ENCODE results near the gene SUN2.
"Not testable (repeated sequence)": the region's sequence is repeated elsewhere in the genome, so short reads cannot be mapped to it uniquely, and the experiment has no call there.

The SUN2 gene, protein sequence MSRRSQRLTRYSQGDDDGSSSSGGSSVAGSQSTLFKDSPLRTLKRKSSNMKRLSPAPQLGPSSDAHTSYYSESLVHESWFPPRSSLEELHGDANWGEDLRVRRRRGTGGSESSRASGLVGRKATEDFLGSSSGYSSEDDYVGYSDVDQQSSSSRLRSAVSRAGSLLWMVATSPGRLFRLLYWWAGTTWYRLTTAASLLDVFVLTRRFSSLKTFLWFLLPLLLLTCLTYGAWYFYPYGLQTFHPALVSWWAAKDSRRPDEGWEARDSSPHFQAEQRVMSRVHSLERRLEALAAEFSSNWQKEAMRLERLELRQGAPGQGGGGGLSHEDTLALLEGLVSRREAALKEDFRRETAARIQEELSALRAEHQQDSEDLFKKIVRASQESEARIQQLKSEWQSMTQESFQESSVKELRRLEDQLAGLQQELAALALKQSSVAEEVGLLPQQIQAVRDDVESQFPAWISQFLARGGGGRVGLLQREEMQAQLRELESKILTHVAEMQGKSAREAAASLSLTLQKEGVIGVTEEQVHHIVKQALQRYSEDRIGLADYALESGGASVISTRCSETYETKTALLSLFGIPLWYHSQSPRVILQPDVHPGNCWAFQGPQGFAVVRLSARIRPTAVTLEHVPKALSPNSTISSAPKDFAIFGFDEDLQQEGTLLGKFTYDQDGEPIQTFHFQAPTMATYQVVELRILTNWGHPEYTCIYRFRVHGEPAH

DNA sequence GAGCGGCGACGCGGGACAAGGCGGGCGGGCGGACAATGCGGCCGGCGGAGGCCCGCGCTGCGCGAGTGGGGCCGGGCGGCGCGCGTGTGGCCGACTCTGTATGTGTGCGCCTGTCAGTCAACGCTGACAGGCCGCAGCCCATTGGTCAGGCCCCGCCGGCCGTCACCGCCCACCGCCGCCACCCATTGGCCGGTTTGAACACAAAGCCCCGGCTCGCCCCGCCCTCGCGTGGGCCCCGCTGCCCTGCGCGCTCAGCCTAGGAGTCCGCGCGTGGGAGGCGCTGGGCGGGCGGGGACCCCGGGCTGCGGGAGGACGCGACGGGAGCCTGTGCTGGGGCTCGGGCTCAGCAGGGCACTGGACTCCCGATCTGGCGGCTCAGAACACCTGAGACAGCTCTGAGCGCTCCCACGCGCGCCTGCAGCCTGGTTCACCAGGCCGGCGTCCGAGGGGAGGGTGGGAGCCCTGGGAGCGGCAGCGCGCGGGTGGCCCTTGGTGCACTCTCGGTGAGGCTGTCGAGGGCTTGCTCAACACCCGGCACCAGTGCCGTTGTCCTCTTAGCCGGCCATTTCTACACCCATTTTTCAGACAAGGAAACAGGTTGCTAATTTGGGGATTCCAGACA, at the start of gene SUN2:
TSS of gene SUN2 (minus strand) at position 88 of the 622 bp plus-strand sequence. CDS start 3,370 bp downstream, outside the sequence.
- H3K4me3 ChIP-seq (ENCODE audit: low read length) = peak within 1 kb of the TSS; percentile 88
- TF ChIP-seq ZNF274 (IDR thresholded peaks at IDR 0.05; ENCODE audit: low read depth, low read length) = no peak

DNA sequence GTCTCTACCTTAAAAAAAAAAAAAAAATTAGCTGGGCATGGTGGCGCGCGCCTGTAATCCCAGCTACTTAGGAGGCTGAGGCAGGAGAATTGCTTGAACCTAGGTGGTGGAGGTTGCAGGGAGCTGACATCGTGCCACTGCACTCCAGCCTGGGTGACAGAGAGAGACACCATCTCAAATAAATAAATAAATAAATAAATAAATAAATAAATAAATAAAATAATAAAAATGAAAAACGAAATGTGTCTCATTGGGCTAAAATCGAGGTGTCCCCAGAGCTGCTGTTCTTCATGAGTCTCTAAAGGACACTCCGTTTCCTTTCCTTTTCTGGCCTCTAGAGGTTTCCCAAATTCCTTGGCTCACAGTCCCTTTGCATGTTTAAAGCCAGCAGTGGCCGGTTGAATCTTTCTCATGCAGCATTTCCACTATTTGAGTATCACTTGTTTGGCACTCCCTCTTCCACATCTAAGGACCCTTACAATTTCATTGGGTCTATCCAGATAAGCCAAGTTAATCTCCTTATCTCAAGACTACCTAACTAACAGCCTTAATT, 49.3 kb upstream of the SUN2 start:
- not testable (repeated sequence) for H3K4me3 ChIP-seq (ENCODE audit: low read length)

DNA sequence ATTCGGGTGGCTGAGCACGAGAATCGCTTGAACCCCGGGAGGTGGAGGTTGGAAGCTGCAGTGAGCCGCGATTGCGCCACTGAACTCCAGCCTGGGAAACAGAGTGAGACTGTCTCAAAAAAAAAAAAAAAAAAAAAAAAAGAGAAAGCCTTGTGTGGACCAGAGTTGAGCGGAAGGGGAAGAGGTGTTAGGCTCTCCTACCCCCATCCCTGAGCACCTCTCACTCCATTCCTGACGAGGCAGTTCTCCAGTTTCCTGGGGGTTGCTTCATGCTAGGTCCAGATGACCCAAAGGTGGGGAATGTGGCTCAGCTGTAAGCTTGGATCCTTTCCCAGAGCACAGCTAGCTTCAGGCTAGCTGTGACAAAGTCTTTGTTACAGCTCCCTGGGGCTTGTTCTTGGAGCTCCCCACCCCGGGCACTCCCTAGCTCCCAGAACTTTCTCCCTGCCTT, 46.9 kb upstream of the SUN2 start:
- H3K4me3 ChIP-seq (ENCODE audit: low read length) = no peak overlapping the region
- no peak for TF ChIP-seq ZNF274 (IDR thresholded peaks at IDR 0.05; ENCODE audit: low read depth, low read length)

DNA sequence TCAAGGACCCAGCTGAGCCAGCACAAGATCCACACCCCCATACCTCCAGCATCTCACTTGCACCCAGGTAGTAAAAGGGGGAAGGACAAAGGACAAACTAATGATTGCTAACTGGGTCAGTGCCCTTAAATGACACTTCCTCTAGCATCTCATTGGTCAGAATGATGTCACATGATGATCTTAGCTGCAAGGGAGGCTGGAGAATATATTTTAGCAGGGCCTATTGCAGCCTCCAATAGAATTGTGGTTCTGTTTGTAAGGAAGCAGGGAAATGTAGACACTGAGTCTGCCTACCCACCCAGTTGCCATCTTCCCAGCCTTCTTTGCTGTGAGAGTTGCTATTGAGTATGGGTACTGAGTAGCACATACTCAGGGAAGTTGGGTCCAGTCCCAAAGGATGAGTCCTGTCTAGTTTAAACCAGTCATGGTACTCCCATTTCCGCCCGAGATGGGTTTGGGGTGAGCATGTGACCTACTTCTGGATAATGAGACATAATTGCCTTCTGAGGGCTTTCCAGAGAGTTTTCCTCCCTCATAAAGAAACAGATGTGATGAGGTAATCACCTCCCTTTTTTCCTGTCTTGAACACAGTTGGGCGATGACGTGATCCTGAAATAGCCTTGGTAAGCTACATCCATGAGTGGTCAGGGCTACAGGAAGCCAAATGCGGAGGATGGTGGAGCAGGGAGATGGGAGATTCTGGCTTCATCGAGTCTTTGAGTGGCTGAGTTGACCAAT, 43.6 kb upstream of the SUN2 start:
- no peak overlapping the region for H3K4me3 ChIP-seq (ENCODE audit: low read length)
- TF ChIP-seq ZNF274 (IDR thresholded peaks at IDR 0.05; ENCODE audit: low read depth, low read length) = no peak

DNA sequence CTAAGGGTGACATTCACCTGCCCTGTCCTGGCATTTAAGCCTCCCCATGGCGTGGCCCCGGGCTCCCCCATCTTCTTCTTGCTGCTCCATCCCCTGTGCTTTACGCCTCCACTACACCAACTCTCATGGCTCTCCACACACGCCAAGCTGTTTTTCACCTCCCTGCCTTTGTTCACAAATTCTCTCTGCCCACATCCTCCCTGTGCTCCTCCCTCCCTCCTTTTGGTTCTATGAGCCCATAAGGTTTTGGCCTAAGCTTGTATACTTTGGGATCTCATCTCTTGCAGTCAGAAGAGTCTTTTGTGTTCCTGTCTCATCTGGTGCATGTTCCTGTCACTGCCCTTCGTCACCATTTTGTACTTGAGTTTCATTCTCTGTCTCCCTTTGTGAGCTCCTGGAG, 42.7 kb upstream of the SUN2 start:
- H3K4me3 ChIP-seq (ENCODE audit: low read length) = no peak overlapping the region
- TF ChIP-seq ZNF274 (IDR thresholded peaks at IDR 0.05; ENCODE audit: low read depth, low read length) = no peak

DNA sequence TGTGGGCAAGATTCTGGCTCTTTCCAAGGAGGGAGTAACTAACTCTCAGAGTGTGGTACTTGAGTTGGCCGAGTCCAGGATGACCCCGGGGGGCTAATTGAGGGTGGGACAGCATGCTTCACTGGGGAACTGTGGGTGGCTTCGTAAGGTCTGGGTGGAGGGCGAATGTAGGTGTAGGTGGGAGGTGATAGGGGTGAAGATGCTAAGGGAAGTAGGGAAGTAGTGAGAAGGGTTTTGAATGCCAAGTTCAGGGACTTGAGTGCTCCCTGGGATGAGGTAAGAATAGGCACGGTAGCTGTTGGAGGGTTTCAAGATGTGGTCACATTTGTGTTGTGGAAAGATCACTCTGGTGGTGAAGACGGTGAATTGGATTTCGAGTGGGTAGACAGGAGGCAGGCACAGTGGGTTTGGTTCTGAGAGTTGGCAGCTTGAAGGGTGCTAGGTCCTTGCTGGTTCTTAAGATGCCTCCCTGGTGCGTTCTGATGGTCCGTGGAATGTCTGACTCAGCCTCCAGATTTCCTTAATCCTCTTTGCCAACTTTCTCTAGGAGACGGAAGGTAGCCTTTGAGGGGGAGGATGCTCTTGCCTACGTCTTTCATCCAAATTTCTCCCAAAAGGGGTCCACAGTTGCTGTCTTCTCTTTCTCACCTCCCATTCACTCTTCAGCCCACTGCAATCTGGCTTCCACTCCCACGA, 40.6 kb upstream of the SUN2 start:
- TF ChIP-seq ZNF274 (IDR thresholded peaks at IDR 0.05; ENCODE audit: low read depth, low read length) = no peak
- H3K4me3 ChIP-seq (ENCODE audit: low read length) = no peak overlapping the region

DNA sequence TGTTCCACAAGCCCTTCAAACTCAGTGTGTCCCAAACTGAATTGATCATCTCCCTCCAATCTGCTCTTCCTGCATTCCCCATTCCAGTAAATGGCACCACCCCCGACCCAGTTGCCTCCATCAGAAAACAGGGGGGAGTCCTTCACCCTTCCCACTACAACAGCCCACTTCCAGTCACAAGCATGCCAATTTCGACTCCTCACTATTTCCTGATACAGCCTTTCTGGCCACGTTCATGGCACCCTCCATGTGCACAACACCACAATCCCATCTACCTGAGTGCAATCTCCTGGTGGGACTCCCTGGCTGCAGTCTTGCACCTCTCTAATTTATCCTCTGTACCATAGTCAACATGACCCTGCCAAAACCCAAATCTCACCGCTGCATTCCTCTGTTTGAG, 39.8 kb upstream of the SUN2 start:
- H3K4me3 ChIP-seq (ENCODE audit: low read length) = no peak overlapping the region
- TF ChIP-seq ZNF274 (IDR thresholded peaks at IDR 0.05; ENCODE audit: low read depth, low read length) = no peak

DNA sequence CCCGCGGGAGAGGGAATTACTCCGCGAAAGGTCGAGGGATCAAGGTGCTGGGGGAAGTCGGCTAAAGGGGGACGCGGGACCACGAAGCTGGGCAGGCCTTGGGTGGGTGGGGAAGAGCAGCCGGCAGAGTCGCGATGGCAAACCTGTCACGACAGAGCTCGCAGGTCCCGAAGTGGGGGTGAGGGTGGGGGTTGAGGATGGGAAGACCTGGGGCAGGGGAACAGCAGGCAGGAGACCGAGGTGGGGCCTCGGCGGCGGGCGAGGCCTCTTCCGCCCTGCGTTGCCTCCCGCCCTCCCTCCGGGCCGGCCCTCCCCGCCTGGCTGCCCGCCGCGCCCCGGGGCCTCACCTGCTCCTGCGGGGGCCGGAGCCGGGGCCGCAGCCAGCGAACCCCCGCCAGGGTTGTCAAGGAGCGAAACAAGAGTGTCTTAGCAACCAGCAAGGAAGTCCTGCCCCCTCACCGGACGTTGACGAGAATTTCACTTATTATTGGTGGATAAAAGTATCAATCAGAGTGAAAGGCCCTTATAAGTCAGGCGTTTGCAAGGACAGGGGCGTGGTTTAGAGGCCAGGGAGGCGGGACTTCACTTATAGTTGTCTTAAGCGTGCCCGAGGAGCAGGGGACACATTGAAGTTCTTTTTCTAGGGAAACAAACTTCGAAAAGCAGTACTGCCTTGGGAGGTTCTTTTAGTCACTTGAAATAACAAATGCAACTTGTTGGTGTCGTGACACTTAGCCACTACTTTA, 38.1 kb upstream of the SUN2 start, which contains the start of gene DNAL4:
TSS of gene DNAL4 (minus strand) at position 423 of the 746 bp plus-strand sequence. CDS start 11,412 bp downstream, outside the sequence.
- no peak for TF ChIP-seq ZNF274 (IDR thresholded peaks at IDR 0.05; ENCODE audit: low read depth, low read length)
- peak within 1 kb of the TSS; percentile 76 for H3K4me3 ChIP-seq (ENCODE audit: low read length)

DNA sequence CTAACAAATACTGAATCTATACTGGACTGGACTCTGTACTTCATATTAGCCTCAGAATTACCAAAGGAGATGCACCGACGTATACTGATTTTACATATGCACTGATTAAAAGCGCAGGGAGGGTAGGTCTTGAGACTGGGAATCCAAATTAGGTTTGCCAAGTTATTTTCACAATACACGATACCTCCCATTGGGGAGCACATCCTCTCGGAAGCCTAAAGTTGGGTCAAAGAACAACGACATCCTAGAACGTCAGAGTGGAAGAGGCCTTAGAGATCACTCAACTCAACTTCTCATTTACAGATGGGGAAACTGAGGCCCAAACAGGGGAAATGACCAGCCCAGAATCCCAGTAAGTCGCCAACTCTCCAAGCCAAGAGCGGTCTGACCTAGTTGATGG, 37.5 kb upstream of the SUN2 start:
- TF ChIP-seq ZNF274 (IDR thresholded peaks at IDR 0.05; ENCODE audit: low read depth, low read length) = no peak
- peak overlapping the region; percentile 76 for H3K4me3 ChIP-seq (ENCODE audit: low read length)

DNA sequence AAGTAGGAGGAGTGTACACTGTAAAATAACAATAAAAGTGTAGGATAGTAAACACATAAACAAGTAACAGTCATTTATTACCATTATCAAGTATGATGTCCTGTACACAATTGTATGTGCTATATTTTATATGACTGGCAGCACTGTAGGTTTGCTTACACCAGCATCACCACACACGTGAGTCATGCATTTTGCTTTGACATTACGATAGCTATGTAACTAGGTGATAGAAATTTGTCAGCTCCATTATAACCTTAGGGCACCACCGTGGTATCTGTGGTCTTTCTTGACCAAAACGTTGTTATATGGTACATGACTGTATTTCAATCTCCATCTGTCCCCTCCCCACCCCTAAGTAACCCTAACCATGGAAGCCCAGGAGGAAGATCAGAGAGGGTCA, 37.0 kb upstream of the SUN2 start:
- no peak for TF ChIP-seq ZNF274 (IDR thresholded peaks at IDR 0.05; ENCODE audit: low read depth, low read length)
- peak overlapping the region; percentile 76 for H3K4me3 ChIP-seq (ENCODE audit: low read length)

DNA sequence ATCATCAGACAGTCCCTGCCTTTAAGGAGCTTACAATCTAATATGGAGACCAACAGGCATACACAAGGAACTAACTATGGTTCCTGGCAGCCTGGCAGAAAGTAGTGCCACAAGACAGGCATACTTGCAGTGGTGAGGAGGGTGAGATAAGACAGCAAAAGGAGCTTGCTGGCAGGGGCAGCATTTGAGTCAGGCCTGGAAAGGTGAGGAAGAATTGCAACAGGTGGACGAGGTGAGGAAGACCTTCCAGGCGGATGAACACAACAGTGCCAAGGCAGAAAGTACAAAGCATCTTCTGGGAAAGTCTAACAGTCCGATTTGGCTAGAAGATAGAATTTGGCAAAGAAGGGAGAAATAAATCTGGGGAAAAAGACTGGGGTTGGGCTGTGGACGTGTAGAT, 33.8 kb upstream of the SUN2 start:
- TF ChIP-seq ZNF274 (IDR thresholded peaks at IDR 0.05; ENCODE audit: low read depth, low read length) = no peak
- no peak overlapping the region for H3K4me3 ChIP-seq (ENCODE audit: low read length)

DNA sequence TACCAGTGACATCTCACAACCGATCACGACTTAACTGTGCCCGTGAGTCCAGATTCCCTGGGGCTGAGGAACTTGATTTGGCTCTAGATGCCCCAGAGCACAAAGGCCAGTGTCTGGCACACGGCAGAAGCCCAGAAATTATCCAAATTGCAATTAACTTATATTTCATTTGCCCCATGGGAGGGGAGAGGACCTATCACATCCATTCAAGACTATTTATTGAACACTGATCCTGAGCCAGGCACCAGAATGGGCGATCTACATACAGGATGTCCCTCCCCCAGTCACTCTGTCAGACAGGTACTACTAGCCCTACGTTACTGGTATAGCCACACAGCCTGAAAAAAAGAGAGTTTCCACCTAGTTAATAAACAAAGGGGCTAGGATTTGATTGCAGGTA, 33.0 kb upstream of the SUN2 start:
- no peak for TF ChIP-seq ZNF274 (IDR thresholded peaks at IDR 0.05; ENCODE audit: low read depth, low read length)
- no peak overlapping the region for H3K4me3 ChIP-seq (ENCODE audit: low read length)
